Activated naive CD4-positive, alpha-beta T cell treated with anti-CD3 and anti-CD28 coated beads, Interleukin-2, amount 50 U/mL, for 72 hours (primary cell): ENCODE results near the gene CAPRIN2. TPM values are rescaled to one million over a fixed set of nuclear protein-coding genes. Genes with fewer than 3 reads are reported as not detected.

Source experiments
- ATAC-seq, 2 donors: fragments of 150-1000 bp; cut with Tn5 transposase; 2 replicates each; pipeline ENCODE4 v1.10.0; 2021; ENCODE audit warnings: mild to moderate bottlenecking in 2 of 2, moderate library complexity in 2 of 2
- DNase-seq, 2 donors: peaks; one replicate each; pipeline ENCODE4 v3.0.0; 2021 to 2022; ENCODE audit warnings: low spot score in 2 of 2
- H3K27ac Mint-ChIP-seq, 2 donors: one replicate each; pipeline ENCODE4 v1.8.0; 2022; ENCODE audit warnings: mild to moderate bottlenecking in 2 of 2, mixed read lengths in 2 of 2
- H3K36me3 Mint-ChIP-seq, 2 donors: one replicate each; pipeline ENCODE4 v1.8.0; 2022; ENCODE audit warnings: mixed read lengths in 2 of 2
- H3K9me3 Mint-ChIP-seq, 2 donors: one replicate each; pipeline ENCODE4 v1.8.0; 2022; ENCODE audit warnings: mixed read lengths in 2 of 2
- total RNA-seq, 2 donors: library from RNA; stranded (reverse); gene quantifications; one replicate each; pipeline ENCODE4 v1.2.3, GENCODE V29; 2022

CAPRIN2 gene, protein sequence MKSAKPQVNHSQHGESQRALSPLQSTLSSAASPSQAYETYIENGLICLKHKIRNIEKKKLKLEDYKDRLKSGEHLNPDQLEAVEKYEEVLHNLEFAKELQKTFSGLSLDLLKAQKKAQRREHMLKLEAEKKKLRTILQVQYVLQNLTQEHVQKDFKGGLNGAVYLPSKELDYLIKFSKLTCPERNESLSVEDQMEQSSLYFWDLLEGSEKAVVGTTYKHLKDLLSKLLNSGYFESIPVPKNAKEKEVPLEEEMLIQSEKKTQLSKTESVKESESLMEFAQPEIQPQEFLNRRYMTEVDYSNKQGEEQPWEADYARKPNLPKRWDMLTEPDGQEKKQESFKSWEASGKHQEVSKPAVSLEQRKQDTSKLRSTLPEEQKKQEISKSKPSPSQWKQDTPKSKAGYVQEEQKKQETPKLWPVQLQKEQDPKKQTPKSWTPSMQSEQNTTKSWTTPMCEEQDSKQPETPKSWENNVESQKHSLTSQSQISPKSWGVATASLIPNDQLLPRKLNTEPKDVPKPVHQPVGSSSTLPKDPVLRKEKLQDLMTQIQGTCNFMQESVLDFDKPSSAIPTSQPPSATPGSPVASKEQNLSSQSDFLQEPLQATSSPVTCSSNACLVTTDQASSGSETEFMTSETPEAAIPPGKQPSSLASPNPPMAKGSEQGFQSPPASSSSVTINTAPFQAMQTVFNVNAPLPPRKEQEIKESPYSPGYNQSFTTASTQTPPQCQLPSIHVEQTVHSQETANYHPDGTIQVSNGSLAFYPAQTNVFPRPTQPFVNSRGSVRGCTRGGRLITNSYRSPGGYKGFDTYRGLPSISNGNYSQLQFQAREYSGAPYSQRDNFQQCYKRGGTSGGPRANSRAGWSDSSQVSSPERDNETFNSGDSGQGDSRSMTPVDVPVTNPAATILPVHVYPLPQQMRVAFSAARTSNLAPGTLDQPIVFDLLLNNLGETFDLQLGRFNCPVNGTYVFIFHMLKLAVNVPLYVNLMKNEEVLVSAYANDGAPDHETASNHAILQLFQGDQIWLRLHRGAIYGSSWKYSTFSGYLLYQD
- total RNA-seq = 10 to 100 TPM; 14.0 to 20.5 TPM

DNA sequence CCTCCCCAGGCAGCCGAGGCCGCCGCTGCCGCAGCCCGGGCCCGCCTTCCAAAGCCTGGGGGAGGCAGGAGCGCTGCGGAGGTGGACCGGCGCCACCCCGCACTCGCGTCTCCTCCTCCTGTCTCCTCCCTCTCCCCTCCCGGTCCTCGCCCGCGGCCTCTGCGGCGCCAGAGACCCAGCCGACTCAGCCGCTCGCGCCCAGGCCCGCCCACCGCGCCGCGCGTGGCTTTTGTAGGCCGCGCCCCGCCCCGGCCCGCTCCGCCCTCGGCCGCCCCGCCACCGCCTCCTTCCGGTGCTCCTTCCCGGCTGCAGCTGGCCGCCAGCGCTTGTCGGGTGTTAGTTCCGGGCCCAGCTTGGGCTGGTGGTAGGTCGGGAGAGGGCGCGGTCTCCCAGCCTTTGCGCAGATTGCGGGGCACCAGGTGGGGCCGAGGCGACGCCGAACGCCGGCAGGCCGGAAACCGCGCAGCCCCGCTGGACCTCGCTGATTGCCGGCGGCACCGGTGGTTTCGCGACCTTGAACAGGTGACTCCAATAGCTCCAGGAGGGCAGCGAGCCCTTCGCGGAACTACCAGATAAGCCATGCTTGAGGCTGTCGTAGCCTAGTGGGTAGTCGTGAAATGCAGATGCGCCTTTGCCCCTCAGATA is at the start of gene CAPRIN2:
CAPRIN2 (minus strand) TSS at position 202 of the 645 bp plus-strand sequence. CDS start 1,431 bp downstream, outside the sequence.
- H3K27ac Mint-ChIP-seq = peak within 1 kb of the TSS; percentile 78 to 81
- H3K36me3 Mint-ChIP-seq = peaks cover 0 to 7% of the 10 kb centered on the region in 2 donors
- no peaks in the 10 kb centered on the region for H3K9me3 Mint-ChIP-seq
- peak; percentile 94 to 95 for ATAC-seq
- DNase-seq = peak; percentile 95 to 96

DNA sequence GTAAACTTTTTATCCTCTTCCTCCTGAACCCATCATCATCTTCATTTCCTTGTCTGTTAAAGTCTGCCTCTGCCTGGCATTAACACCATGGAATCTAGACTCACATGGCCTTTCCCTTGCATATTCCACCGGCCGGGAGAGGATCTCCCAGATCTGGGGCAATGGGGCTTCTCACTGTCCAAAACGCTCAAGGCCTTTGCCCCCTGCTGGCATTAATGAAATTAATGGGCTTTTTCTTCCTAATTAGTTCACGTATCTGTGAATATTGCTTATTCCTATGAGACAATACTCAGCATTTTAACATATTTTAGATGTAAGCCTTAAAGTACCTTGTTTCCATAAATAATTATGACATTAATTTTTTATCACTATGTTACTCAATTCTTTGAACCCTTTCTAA is 42.9 kb upstream of the CAPRIN2 start:
- ATAC-seq (no peak), DNase-seq (no peak)
- Mint-ChIP-seq H3K27ac (no peak overlapping the region), H3K9me3 (no peaks in the 10 kb centered on the region), H3K36me3 (peaks cover 0 to 11% of the 10 kb centered on the region in 2 donors)

DNA sequence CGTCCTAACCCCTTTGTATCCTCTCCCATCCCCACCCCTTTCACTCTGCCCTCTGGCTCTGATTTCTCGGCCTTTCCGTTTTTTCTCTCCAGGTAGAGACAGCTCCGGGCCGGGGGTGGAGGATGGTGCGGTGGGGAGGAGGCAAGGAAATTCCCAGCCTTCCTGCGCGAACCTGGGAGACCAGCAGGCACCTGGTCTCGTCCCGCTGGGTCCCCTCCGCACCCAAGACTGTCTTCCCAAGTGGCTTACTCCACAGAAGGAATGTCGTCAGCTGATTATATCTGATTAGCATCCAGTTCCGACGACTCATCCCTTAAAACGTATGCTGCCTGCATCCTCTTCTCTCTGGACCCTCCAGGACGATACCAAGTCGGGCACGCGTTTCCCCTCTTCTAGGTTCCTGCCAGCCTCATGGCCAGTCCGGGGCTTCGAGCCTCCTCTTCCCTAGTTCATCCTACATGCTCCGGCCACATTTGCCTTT is 42.2 kb upstream of the CAPRIN2 start:
- H3K27ac Mint-ChIP-seq = no peak overlapping the region
- ATAC-seq = no peak
- H3K9me3 Mint-ChIP-seq = no peaks in the 10 kb centered on the region
- no peak for DNase-seq
- H3K36me3 Mint-ChIP-seq = peaks cover 0 to 11% of the 10 kb centered on the region in 2 donors

DNA sequence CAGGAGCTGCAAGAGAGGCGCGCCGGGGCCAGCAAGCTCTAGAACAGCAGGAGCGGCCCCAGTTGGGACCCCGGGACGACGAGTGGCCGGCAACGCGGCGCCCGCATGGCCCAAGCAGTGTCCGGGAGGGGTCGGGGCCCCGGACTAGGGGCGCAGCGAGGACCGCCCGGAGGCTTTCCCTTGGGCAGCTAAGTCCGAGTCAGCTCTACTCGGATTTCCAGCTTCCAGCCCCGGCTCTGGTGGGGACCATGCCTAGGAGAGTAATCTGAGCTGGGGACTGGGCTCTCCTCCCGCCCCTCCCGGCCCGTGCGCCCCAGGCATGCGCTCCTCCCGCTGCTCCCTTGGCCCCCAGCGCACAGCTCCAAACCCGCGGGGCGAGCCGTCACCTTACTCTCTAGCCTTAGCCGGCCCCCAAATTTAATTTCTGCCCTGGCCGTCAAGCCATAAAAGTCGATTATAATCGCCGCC is 41.6 kb upstream of the CAPRIN2 start:
- peak; percentile 1 to 42 for ATAC-seq
- no peak overlapping the region for H3K27ac Mint-ChIP-seq
- no peaks in the 10 kb centered on the region for H3K9me3 Mint-ChIP-seq
- H3K36me3 Mint-ChIP-seq = peaks cover 0 to 11% of the 10 kb centered on the region in 2 donors
- no peak for DNase-seq

DNA sequence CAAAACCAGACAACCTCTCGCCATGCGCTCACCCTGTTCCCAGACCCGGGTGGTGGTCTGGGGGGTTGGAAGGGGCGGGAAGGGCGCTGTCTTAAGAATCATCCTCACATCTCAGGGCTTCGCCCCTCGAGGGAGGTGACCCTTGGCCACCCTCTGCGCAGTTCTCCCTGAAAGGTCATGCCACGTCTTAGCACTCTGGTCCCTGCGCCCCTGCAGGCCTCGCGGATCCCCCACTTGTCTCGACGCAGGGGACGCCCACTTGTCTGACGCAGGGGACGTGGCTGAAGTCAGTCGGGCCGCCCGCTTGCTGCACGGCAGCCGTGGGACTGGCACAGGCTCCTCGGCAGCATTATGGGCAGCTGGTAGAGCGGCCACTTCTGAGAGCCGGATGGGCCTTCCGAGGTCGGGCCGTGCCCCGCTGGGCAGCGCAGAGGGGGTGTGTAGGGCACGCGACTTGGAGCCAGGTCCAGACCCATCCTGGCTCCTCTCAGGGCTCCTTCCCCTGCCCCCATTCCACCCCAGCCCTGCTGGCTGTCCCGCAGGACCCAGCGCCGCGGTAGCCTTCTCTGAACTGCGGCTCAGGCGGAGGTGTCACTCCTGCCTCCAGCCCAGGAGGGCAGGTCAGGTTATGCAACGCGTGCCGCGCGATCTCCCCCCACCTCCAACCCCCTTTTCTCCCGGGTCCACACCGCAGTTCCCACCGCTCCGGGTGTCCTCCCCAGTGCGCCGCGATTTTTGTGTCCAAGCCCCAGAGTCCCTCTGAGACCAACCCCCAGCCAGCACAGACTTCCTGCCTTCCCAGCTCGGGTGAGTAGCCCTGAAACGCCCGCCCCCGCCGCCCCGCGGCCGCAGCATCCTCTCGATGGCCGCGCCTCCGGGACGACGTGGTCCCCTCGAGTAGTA is 40.9 kb upstream of the CAPRIN2 start:
- DNase-seq = peak; percentile 68 to 71

DNA sequence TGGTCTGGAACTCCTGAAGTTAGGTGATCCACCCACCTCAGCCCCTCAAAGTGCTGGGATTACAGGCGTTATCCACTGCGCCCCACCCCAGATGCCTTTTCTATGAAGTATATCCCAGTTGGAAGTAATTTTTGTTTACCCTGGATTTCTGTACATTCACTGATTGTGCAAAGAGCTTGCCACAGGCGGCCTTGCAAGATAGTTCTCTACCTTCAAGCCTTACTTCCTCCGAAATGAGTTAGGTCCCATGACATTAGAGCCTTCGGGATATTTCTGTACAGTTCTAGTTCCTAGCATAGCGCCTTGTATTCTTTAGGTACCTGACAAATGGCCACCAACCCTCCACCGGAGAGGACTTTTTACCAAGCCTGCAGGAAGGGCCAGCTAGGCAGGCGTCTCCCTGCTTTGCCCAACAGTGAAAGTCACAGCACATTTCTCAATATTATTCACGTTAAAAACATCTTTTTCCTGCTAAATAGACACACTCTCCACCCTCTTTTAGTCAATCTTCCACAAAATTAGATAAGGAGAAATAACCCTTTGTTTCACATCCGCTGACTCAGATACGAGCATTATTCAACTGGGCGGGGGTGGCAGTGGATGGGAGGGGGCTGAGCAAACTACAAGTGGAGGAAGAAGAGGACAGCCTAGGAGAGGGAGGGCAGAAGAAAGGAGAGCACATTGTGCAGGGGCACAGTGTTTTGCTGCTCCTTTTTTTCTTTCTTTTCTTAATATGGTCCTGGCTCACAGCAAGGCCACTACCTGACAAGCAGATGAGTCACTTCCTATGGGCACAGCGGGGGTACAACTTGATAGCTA is 40.0 kb upstream of the CAPRIN2 start:
- Mint-ChIP-seq H3K36me3 (peaks cover 0 to 11% of the 10 kb centered on the region in 2 donors), H3K9me3 (no peaks in the 10 kb centered on the region), H3K27ac (peak overlapping the region in 1 of 2 donors; percentile 65)
- DNase-seq (no peak), ATAC-seq (peak; percentile 60 to 65)

More for the DNA sequence above, 40.9 kb upstream of the CAPRIN2 start:
- Mint-ChIP-seq H3K36me3 (peaks cover 0 to 11% of the 10 kb centered on the region in 2 donors), H3K27ac (no peak overlapping the region), H3K9me3 (no peaks in the 10 kb centered on the region)
- peak; percentile 82 to 86 for ATAC-seq

DNA sequence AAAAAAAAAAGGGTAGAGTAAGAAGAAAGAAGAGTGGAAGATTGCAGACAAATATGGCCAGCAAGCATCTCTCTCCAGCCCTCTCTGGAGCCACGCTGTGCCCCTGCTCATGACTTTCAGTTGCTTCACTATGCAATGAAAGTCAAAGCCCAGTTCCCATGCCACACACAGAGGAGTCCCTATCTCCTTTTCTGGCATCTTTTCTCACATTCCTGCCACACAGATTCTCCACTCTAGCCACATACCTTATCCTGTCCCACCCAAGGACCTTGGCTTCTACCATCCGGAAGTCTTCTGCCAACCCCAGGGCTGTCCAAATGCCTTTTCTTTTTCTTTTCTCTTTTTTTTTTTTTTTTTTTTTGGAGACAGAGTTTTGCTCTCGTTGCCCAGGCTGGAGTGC is 39.3 kb upstream of the CAPRIN2 start:
- DNase-seq = no peak
- no peak for ATAC-seq
- Mint-ChIP-seq H3K27ac (no peak overlapping the region), H3K36me3 (peaks cover 0 to 11% of the 10 kb centered on the region in 2 donors), H3K9me3 (no peaks in the 10 kb centered on the region)

DNA sequence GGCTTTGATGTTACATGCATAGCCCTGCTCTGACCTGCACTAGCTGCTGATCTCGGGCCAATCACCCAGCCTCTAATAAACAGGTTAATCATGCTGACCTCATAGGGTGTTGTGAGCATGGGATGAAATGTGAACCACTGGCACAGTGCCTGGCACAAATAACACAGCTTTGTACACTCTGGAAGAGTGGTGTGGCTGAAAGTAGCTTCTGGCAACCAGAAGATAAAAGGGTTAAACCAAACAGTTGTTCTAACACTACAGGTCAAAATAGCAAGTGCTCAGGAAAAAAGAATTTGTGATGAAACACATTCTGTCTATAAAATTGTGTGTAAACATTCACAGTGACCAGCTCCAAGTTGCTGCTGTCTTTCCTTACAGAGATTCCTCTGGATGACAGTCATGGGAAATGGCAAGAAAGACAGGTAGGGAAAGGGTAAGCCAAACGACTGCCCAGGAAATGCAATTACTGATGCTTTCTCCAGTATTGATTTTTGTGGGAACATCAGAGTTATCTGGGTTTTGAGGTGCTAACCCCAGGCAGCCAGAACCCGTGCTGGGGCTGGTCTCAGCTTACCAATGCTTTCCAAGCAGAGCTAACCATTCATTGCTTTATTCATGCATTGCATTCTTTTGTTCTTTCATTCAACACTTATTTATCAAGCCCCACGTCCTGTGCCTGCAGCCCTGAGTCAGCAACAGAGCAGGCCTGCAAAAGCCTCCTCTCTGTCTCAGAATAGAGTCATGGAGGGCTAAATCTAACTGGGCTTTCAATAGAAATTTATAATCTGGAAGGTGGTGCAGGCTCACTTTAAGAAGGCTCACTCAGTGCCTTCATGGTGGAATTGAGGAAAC is 38.1 kb upstream of the CAPRIN2 start:
- H3K36me3 Mint-ChIP-seq = peaks cover 0 to 11% of the 10 kb centered on the region in 2 donors
- no peak for ATAC-seq
- H3K27ac Mint-ChIP-seq = no peak overlapping the region
- H3K9me3 Mint-ChIP-seq = no peaks in the 10 kb centered on the region
- DNase-seq = no peak

DNA sequence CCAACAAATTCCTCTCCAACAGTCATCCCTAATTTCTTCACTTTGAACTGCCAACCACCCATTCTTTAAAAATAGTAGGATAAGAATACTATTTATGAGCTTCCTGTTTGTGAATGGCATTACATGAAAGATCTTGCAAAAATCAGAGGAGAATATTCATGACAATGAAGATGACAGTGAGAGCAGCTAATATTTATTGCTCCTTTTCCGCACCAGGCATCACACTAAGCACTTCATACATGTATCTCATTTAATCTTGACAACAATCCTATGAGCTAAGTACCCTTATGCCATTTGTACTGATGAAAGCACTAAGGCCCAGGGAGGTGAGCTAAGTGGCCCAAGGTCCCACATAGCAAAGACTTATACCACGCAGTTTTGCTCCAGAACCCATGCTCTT is 37.3 kb upstream of the CAPRIN2 start:
- DNase-seq (no peak), ATAC-seq (no peak)
- Mint-ChIP-seq H3K9me3 (no peaks in the 10 kb centered on the region), H3K27ac (no peak overlapping the region), H3K36me3 (peaks cover 0 to 6% of the 10 kb centered on the region in 2 donors)

DNA sequence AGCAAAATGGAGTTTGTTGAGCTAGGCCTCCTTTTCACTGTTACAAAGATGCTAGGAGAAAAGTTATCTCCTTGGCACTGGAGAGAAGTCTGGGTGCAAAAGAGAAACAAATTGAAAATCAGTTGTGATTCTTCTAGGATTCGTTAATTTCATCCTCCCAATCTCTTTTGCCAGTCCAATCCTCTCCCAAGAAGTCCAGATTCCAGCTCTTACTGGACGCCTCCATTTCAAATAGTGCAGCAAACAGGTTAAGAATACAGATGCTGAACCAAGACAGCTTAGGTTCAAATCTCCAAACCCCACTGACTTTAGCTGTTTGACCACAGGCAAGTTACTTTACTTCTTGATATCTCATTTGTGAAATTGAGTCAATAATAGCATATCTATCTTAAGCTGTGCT is 34.0 kb upstream of the CAPRIN2 start:
- H3K36me3 Mint-ChIP-seq = no peaks in the 10 kb centered on the region
- ATAC-seq = no peak
- no peak for DNase-seq
- H3K9me3 Mint-ChIP-seq = no peaks in the 10 kb centered on the region
- no peak overlapping the region for H3K27ac Mint-ChIP-seq

DNA sequence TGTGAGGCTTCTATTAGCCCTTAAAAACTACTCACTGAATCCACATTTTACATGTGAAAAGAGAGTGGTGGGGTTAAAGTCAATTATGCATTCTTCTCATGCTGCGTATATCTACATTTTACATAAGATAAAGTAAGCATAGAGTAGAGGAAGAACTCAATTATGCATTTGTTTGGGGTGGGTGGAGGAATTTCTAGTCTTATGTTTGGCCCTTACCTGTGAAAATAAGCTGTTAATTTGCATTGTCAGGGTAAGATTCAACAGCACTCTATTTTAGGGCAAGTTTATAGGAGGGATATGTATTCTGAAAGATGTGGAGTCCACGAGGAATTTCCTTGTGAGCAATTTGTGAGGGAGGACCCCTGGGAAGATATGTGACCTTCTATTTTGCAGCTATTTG is 30.9 kb upstream of the CAPRIN2 start:
- H3K9me3 Mint-ChIP-seq = no peaks in the 10 kb centered on the region

DNA sequence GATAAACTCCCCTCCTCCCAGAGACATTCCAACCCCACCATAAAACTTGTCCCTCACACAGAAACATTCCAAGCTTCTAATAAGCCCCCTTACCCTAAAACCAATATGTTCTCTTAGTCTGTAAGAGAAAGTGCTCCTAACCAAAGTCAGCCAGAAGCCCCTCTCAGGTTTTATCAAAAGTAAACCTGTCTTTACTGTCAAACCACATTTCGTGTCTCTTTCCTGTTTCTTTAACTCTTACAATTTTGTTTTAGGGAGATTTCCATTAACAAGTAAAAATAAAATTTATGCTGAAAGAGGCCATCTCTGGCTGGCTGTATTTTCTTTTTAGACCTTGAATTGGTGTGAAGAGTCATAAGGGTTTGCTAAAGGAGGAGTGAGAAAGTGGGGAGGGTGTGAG is 29.8 kb upstream of the CAPRIN2 start:
- H3K36me3 Mint-ChIP-seq = no peaks in the 10 kb centered on the region

More for the DNA sequence above, 30.9 kb upstream of the CAPRIN2 start:
- DNase-seq = no peak
- no peak for ATAC-seq
- no peak overlapping the region for H3K27ac Mint-ChIP-seq
- H3K36me3 Mint-ChIP-seq = no peaks in the 10 kb centered on the region

DNA sequence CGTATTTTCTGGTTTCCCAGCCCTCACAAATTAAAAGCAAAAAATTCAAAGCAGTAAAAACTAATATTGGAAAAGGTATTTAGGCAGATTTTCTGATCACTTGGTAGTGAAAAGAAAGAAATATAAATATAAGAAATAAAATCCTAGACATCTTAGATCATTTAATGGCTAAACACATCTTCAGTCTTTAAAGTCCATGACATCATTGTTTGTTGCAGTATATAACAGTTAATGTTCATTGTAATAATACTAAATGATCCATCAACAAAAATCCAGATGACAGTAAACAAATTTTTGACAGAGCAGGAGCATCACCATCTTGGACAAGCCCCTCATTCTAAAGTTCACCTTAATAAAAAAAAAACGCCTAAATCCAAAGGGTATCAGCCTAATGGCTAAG is 29.2 kb upstream of the CAPRIN2 start:
- no peaks in the 10 kb centered on the region for H3K9me3 Mint-ChIP-seq
- no peak overlapping the region for H3K27ac Mint-ChIP-seq
- ATAC-seq = no peak
- no peak for DNase-seq
- H3K36me3 Mint-ChIP-seq = no peaks in the 10 kb centered on the region

More for the DNA sequence above, 29.8 kb upstream of the CAPRIN2 start:
- Mint-ChIP-seq H3K27ac (no peak overlapping the region), H3K9me3 (no peaks in the 10 kb centered on the region)
- ATAC-seq (no peak), DNase-seq (no peak)
